Neural cell (in vitro differentiated cells): ENCODE results near the gene SH3PXD2A. TPM values are rescaled to one million over a fixed set of nuclear protein-coding genes. Genes with fewer than 3 reads are reported as not detected.

Experiments
- H2AFZ ChIP-seq: fragments of 200-600, 300-800 bp; sonication (generic), shearing (Covaris generic); 2 replicates; pipeline ENCODE4 v1.6.0; 2014; ENCODE audit warnings: low read depth, mild to moderate bottlenecking, antibody characterized with exemption, low read length, moderate library complexity
- H3F3A ChIP-seq: fragments of 200-600 bp; shearing (Covaris generic); 2 replicates; pipeline ENCODE4 v1.6.1; 2016; ENCODE audit warnings: mild to moderate bottlenecking, moderate library complexity, mixed read lengths, antibody characterized with exemption, low read length; ENCODE audit not compliant: insufficient read depth, poor library complexity, severe bottlenecking
- H3K27ac ChIP-seq: fragments of 200-600, 300-800 bp; sonication (generic), shearing (Covaris generic); 2 replicates; pipeline ENCODE4 v1.5.1; 2014; ENCODE audit warnings: mild to moderate bottlenecking, low read length, moderate library complexity
- H3K27me3 ChIP-seq: fragments of 300-800, 200-600 bp; sonication (generic), shearing (Covaris generic); 2 replicates; pipeline ENCODE4 v1.6.0; 2014; ENCODE audit warnings: mild to moderate bottlenecking, low read depth, low read length, moderate library complexity; ENCODE audit not compliant: insufficient read depth
- H3K36me3 ChIP-seq: fragments of 300-800, 200-600 bp; sonication (generic), shearing (Covaris generic); 2 replicates; pipeline ENCODE4 v1.5.1; 2014; ENCODE audit warnings: mild to moderate bottlenecking, antibody characterized with exemption, low read length, moderate library complexity; ENCODE audit not compliant: insufficient read depth
- H3K4me2 ChIP-seq: fragments of 300-800, 200-600 bp; sonication (generic), shearing (Covaris generic); 2 replicates; pipeline ENCODE4 v1.6.0; 2014; ENCODE audit warnings: mild to moderate bottlenecking, low read length
- H3K4me3 ChIP-seq: fragments of 300-800, 200-600 bp; sonication (generic), shearing (Covaris generic); 2 replicates; pipeline ENCODE4 v1.5.1; 2014; ENCODE audit warnings: mild to moderate bottlenecking, low read length, moderate library complexity
- H3K79me2 ChIP-seq: fragments of 200-600 bp; shearing (Covaris generic); replicated peaks from 2 replicates; pipeline ENCODE4 v1.6.0; 2014; ENCODE audit warnings: mild to moderate bottlenecking, low read length, moderate library complexity; ENCODE audit not compliant: insufficient read depth
- H3K9ac ChIP-seq: fragments of 300-800, 200-600 bp; sonication (generic), shearing (Covaris generic); 2 replicates; pipeline ENCODE4 v1.6.1; 2016; ENCODE audit warnings: mild to moderate bottlenecking, low read length, mixed read lengths
- H3K9me2 ChIP-seq: fragments of 200-600 bp; shearing (Covaris generic); 2 replicates; pipeline ENCODE4 v1.6.1; 2016; ENCODE audit warnings: mild to moderate bottlenecking, low read length, mixed read lengths; ENCODE audit not compliant: insufficient read depth
- H3K9me3 ChIP-seq: fragments of 200-600, 300-800 bp; sonication (generic), shearing (Covaris generic); 2 replicates; pipeline ENCODE4 v1.6.1; 2016; ENCODE audit warnings: mild to moderate bottlenecking, mixed run types, low read length, moderate library complexity, mixed read lengths
- H4K20me1 ChIP-seq: fragments of 200-600 bp; shearing (Covaris generic); 2 replicates; pipeline ENCODE4 v1.6.1; 2016; ENCODE audit warnings: mild to moderate bottlenecking, mixed run types; ENCODE audit not compliant: insufficient read depth
- EP300 ChIP-seq: fragments of 450-650 bp; conservative IDR thresholded peaks from 2 replicates; pipeline ENCODE4 v1.6.1; 2014; ENCODE audit warnings: antibody characterized with exemption, mild to moderate bottlenecking, moderate library complexity; ENCODE audit not compliant: poor library complexity, severe bottlenecking
- EZH2 ChIP-seq: fragments of 200-600, 300-800 bp; shearing (Covaris generic), sonication (generic); IDR thresholded peaks from 2 replicates; pipeline ENCODE4 v1.6.1; 2014; ENCODE audit warnings: antibody characterized with exemption, low read length, borderline replicate concordance, mild to moderate bottlenecking; ENCODE audit not compliant: insufficient read depth, poor library complexity, severe bottlenecking
- MXI1 ChIP-seq: fragments of 450-650 bp; conservative IDR thresholded peaks from 2 replicates; pipeline ENCODE4 v1.6.1; 2014; ENCODE audit warnings: antibody characterized with exemption, mild to moderate bottlenecking; ENCODE audit not compliant: poor library complexity, severe bottlenecking
- POLR2AphosphoS5 ChIP-seq: IDR thresholded peaks from 2 replicates; pipeline ENCODE4 v1.6.1; 2012
- RAD21 ChIP-seq: fragments of 450-650 bp; conservative IDR thresholded peaks from 2 replicates; pipeline ENCODE4 v1.6.1; 2014; ENCODE audit warnings: antibody characterized with exemption, mild to moderate bottlenecking, moderate library complexity
- SMC3 ChIP-seq: fragments of 450-650 bp; conservative IDR thresholded peaks from 2 replicates; pipeline ENCODE4 v1.6.1; 2014; ENCODE audit warnings: antibody characterized with exemption, mild to moderate bottlenecking, moderate library complexity; ENCODE audit not compliant: poor library complexity
- TAF1 ChIP-seq: IDR thresholded peaks from 2 replicates; pipeline ENCODE4 v1.6.1; 2012; ENCODE audit warnings: low read depth
- polyA plus RNA-seq: library from polyadenylated mRNA; depleted of rRNA; stranded (reverse); fragments of >200 nt; gene quantifications from 2 replicates; pipeline ENCODE4 v1.2.3, GENCODE V29; 2014
- TF ChIP-seq, protein P1 (sequence below): fragments of 450-650 bp; IDR thresholded peaks from 2 replicates; pipeline ENCODE4 v1.5.1; 2014; ENCODE audit warnings: antibody characterized with exemption, mild to moderate bottlenecking, moderate library complexity; ENCODE audit not compliant: poor library complexity, severe bottlenecking
- TF ChIP-seq, protein P2 (sequence below): IDR thresholded peaks from 2 replicates; pipeline ENCODE4 v1.6.1; 2012; ENCODE audit warnings: borderline replicate concordance

The SH3PXD2A gene
- polyA plus RNA-seq, 1 donor from 2014 or later: 5.2 TPM

DNA sequence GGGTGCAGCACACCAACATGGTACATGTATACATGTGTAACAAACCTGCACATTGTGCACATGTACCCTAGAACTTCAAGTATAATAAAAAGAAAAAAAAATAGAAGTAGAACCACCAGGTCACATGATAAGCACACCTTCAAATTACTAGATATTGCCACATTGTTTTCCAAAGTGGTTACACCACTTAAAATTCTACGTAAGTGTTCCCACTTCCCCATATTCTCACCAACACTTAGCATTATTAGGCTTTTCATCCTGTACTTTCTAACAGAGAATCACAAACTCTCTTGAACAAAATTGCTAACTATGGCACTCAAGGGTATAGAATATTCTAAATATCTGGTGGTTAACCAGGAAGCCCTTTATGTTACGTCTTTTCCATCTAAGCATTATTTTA, 22.6 kb downstream of the SH3PXD2A start:
- H3K36me3 ChIP-seq: no peaks in the 10 kb centered on the region
- no peaks in the 10 kb centered on the region for H3K9me2 ChIP-seq
- no peak overlapping the region for H3K27ac ChIP-seq
- no peaks in the 10 kb centered on the region for H3K79me2 ChIP-seq
- H3K27me3 ChIP-seq: no peaks in the 10 kb centered on the region
- H3K9ac ChIP-seq: no peak overlapping the region
- no peaks in the 10 kb centered on the region for H4K20me1 ChIP-seq
- H3F3A ChIP-seq: no peaks in the 10 kb centered on the region
- H3K9me3 ChIP-seq: no peaks in the 10 kb centered on the region
- TF ChIP-seq SMC3 (no peak), RAD21 (no peak), MXI1 (no peak), TAF1 (no peak), POLR2AphosphoS5 (no peak), EZH2 (no peak), EP300 (no peak)
- TF ChIP-seq, protein P1, sequence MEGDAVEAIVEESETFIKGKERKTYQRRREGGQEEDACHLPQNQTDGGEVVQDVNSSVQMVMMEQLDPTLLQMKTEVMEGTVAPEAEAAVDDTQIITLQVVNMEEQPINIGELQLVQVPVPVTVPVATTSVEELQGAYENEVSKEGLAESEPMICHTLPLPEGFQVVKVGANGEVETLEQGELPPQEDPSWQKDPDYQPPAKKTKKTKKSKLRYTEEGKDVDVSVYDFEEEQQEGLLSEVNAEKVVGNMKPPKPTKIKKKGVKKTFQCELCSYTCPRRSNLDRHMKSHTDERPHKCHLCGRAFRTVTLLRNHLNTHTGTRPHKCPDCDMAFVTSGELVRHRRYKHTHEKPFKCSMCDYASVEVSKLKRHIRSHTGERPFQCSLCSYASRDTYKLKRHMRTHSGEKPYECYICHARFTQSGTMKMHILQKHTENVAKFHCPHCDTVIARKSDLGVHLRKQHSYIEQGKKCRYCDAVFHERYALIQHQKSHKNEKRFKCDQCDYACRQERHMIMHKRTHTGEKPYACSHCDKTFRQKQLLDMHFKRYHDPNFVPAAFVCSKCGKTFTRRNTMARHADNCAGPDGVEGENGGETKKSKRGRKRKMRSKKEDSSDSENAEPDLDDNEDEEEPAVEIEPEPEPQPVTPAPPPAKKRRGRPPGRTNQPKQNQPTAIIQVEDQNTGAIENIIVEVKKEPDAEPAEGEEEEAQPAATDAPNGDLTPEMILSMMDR: no peak
- TF ChIP-seq, protein P2, sequence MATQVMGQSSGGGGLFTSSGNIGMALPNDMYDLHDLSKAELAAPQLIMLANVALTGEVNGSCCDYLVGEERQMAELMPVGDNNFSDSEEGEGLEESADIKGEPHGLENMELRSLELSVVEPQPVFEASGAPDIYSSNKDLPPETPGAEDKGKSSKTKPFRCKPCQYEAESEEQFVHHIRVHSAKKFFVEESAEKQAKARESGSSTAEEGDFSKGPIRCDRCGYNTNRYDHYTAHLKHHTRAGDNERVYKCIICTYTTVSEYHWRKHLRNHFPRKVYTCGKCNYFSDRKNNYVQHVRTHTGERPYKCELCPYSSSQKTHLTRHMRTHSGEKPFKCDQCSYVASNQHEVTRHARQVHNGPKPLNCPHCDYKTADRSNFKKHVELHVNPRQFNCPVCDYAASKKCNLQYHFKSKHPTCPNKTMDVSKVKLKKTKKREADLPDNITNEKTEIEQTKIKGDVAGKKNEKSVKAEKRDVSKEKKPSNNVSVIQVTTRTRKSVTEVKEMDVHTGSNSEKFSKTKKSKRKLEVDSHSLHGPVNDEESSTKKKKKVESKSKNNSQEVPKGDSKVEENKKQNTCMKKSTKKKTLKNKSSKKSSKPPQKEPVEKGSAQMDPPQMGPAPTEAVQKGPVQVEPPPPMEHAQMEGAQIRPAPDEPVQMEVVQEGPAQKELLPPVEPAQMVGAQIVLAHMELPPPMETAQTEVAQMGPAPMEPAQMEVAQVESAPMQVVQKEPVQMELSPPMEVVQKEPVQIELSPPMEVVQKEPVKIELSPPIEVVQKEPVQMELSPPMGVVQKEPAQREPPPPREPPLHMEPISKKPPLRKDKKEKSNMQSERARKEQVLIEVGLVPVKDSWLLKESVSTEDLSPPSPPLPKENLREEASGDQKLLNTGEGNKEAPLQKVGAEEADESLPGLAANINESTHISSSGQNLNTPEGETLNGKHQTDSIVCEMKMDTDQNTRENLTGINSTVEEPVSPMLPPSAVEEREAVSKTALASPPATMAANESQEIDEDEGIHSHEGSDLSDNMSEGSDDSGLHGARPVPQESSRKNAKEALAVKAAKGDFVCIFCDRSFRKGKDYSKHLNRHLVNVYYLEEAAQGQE: no peak
- no peak overlapping the region for H3K4me2 ChIP-seq
- H3K4me3 ChIP-seq: no peak overlapping the region
- H2AFZ ChIP-seq: no peak overlapping the region

DNA sequence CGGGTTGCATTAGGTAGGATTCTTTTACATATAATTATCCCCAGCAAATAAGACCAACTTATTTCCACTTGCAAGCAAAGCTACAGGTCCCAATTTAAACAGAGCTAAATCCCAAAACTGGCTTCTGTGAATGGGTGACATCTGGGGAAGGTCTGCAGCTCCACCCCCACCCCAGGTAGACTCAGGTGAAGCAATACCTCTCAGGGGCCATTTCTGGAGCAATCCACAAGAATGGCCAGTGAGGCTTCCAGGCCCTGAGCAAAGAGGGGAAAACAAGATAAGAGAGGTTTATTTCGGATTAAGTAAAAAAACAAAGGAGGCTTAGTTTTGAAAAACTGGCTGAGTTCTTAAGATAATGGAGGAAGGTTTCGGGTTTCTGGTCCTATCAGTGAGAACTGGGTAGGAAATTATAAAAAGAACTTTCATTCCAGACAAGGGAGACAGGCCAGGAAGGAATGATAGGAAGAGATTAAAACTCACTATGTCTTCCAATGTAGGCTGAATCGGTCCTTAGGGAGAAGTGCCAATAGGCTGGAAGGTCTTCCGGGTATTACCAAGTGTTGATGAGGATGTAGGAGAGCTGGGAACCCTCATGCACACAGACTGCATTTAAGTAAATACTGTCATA, 25.4 kb downstream of the SH3PXD2A start:
- Histone ChIP-seq H3K79me2 (no peaks in the 10 kb centered on the region), H3K36me3 (no peaks in the 10 kb centered on the region), H3F3A (no peaks in the 10 kb centered on the region), H3K9me2 (no peaks in the 10 kb centered on the region), H3K9ac (no peak overlapping the region), H3K4me2 (no peak overlapping the region), H3K9me3 (no peaks in the 10 kb centered on the region), H2AFZ (no peak overlapping the region), H3K27ac (no peak overlapping the region), H3K4me3 (no peak overlapping the region), H4K20me1 (no peaks in the 10 kb centered on the region), H3K27me3 (no peaks in the 10 kb centered on the region)
- TF ChIP-seq EP300 (no peak), MXI1 (no peak), RAD21 (no peak), POLR2AphosphoS5 (no peak), TAF1 (no peak), SMC3 (no peak)
- TF ChIP-seq, protein P1: no peak
- TF ChIP-seq, protein P2: no peak
